ENCODE measurements around the gene PGM1. TPM values are rescaled to one million over a fixed set of nuclear protein-coding genes. Genes with fewer than 3 reads are reported as not detected.

The PGM1 gene
- total and polyA plus RNA-seq, 2 of the 4 experiments (the other 2 are of a cell fraction), result 42.6 to 94.5 TPM

- TF ChIP-seq BHLHE40 (IDR thresholded peaks at IDR 0.05; ENCODE audit: low read depth, low read length), result no peak
These were observed 76.1 kb downstream of the PGM1 start (continued) for GRCh38 chr1:63669151-63669961.

GRCh38 chr1:63670164-63670563 lies 77.0 kb downstream of the PGM1 start:
- Histone ChIP-seq H2BK5ac (ENCODE audit: low read depth, low read length, poor library complexity, severe bottlenecking) (no peak overlapping the region), H3K27me3 (ENCODE audit: control insufficient read depth, insufficient read depth, low read length) (no peaks in the 10 kb centered on the region), H2AFZ (replicated peaks; ENCODE audit: low read length, poor library complexity) (no peak overlapping the region), H3K4me3 (ENCODE audit: insufficient read depth, low read depth, low read length) (no peak overlapping the region), H3K14ac (replicated peaks; ENCODE audit: low read depth, low read length) (no peak overlapping the region), H4K20me1 (ENCODE audit: insufficient read depth, low read length) (no peaks in the 10 kb centered on the region), H3K9ac (ENCODE audit: low read depth, low read length) (no peak overlapping the region), H3K9me3 (ENCODE audit: control insufficient read depth, insufficient read depth, low read length) (peaks cover 2% of the 10 kb centered on the region; the same call in 1 of the 2 replicates), H3K18ac (ENCODE audit: low read depth, low read length) (no peak overlapping the region), H3K4me1 (ENCODE audit: control insufficient read depth, insufficient read depth, low read length) (no peaks in the 10 kb centered on the region), H2BK120ac (ENCODE audit: low read depth, low read length) (no peak overlapping the region), H3K23ac (ENCODE audit: low read depth, low read length) (no peak overlapping the region), H3K79me1 (ENCODE audit: low read depth in 1 of 2, low read length in 2 of 2) (no peaks in the 10 kb centered on the region), H3K4me2 (ENCODE audit: low read depth, low read length) (no peak overlapping the region), H3K4ac (ENCODE audit: low read depth, low read length) (no peak overlapping the region), H2AK5ac (ENCODE audit: low read depth, low read length) (no peak overlapping the region), H3K56ac (ENCODE audit: extremely low read depth, insufficient read depth, low read length) (no peak overlapping the region), H3K9me1 (ENCODE audit: insufficient read depth, low read length) (0 out of 2 replicates have a peak, but pooled peaks cover 3% of the 10 kb centered on the region), H3K36me3 (ENCODE audit: control insufficient read depth, insufficient read depth, low read length) (no peaks in the 10 kb centered on the region), H4K91ac (ENCODE audit: insufficient read depth, low read depth, low read length) (no peak overlapping the region), H3K27ac (ENCODE audit: insufficient read depth, low read length) (no peak overlapping the region), H2BK20ac (ENCODE audit: low read depth, low read length) (no peak overlapping the region), H4K8ac (ENCODE audit: low read depth in 2 of 2, low read length in 2 of 2) (no peak overlapping the region), H2AK9ac (replicated peaks; ENCODE audit: low read depth, low read length, poor library complexity) (no peak overlapping the region), H4K5ac (ENCODE audit: low read depth, low read length) (no peak overlapping the region), H2BK15ac (ENCODE audit: low read depth, low read length) (no peak overlapping the region)
- intact Hi-C loops (cut with micrococcal nuclease), result loop anchor here (5.0 kb wide), 1 partner anchor 252 kb away; no protein-coding TSS in a partner anchor
- WGBS, 2 experiments (ENCODE audit: extremely low coverage in 2 of 2, insufficient read length in 1 of 2), result 84% methylated on average over 2 of the region's 5 CpGs; no CpG with 5 or more reads in 1 of the 2 experiments
- CTCF ChIA-PET, result no interaction called here
- DNase-seq (no peak), ATAC-seq (ENCODE audit: low read depth) (no peak)
- POLR2A ChIA-PET (ENCODE audit: unreplicated experiment), result interaction anchor here (0.6 kb wide), 1 partner anchor 494 kb away, joined by 3 read pairs; no protein-coding TSS in a partner anchor
- in situ Hi-C loops (cut with MboI; ENCODE audit: low sequenced_read_pairs), result loop anchor here (10.0 kb wide), 2 partner anchors 245 to 475 kb away; no protein-coding TSS in a partner anchor
- BruUV-seq (replicated peaks), result no TSS peak
- dilution Hi-C loops (cut with HindIII; ENCODE audit: low sequenced_read_pairs, unreplicated experiment), result no loop called here
- TF ChIP-seq MXI1 (IDR thresholded peaks at IDR 0.05; ENCODE audit: borderline replicate concordance, low read depth, low read length), result no peak
- no peak for TF ChIP-seq SMC3 (IDR thresholded peaks at IDR 0.05; ENCODE audit: low read depth, low read length)
- TF ChIP-seq ELK1 (IDR thresholded peaks at IDR 0.05; ENCODE audit: borderline replicate concordance, low read depth, low read length), result no peak
- no peak for TF ChIP-seq RFX5 (IDR thresholded peaks at IDR 0.05; ENCODE audit: low read depth, low read length)
- TF ChIP-seq CHD1 (IDR thresholded peaks at IDR 0.05; ENCODE audit: low read depth, low read length), result no peak
- no peak for TF ChIP-seq CEBPB (IDR thresholded peaks at IDR 0.05; ENCODE audit: low read depth, low read length)
- no peak for TF ChIP-seq MAZ (IDR thresholded peaks at IDR 0.05; ENCODE audit: borderline replicate concordance, low read depth, low read length)
- TF ChIP-seq FOS (IDR thresholded peaks at IDR 0.05; ENCODE audit: low read depth, low read length), result no peak
- TF ChIP-seq BHLHE40 (IDR thresholded peaks at IDR 0.05; ENCODE audit: low read depth, low read length), result no peak
- TF ChIP-seq USF2 (IDR thresholded peaks at IDR 0.05; ENCODE audit: low read depth, low read length), result no peak
- no peak for TF ChIP-seq RCOR1 (IDR thresholded peaks at IDR 0.05; ENCODE audit: insufficient replicate concordance, low read length)
- no peak for TF ChIP-seq RAD21 (IDR thresholded peaks at IDR 0.05; ENCODE audit: low read length)
- TF ChIP-seq POLR2A (IDR thresholded peaks at IDR 0.05; ENCODE audit: low read depth, low read length), result no peak

Measured in IMR-90 (cell line).